ENCODE data around the gene AGBL3. TPM values are rescaled to one million over a fixed set of nuclear protein-coding genes. Genes with fewer than 3 reads are reported as not detected.

The AGBL3 gene
- total and polyA plus RNA-seq, 2 of the 8 experiments (the other 6 are each of a cell fraction or from before 2014, with no cell fraction given) = 1.1 to 1.9 TPM

DNA sequence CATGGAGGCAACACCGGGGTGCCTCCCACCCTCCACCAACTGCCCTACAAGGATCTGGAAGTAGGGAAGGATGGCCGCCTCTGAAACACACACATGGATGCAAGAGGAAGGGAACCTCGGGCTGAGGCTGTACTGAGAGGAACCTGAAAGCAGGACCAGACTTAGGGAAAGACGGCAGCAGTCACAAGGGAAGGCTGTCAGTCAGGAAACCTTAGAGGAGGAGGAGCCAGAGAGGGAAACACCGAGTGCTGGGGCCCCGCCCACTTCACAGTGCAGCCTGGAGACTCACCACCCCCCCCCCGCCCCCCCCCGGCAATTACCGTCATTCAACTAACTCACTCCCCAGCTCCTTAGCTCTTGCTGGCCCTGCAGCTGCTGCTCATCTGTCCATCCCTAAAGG is 181.7 kb downstream of the AGBL3 start:
- Histone ChIP-seq H3K18ac (ENCODE audit: extremely low read depth, low read length) (no peak overlapping the region), H2AFZ (ENCODE audit: low read length) (no peak overlapping the region), H3K4me2 (ENCODE audit: insufficient read depth in 1 of 2, low read depth in 2 of 2, low read length in 2 of 2) (no peak overlapping the region; a peak in 1 of 4 replicates), H2BK120ac (replicated peaks; ENCODE audit: low read depth, low read length) (no peak overlapping the region), H2BK12ac (ENCODE audit: low read depth, low read length) (no peak overlapping the region), H4K20me1 (replicated peaks in 1 of 2; ENCODE audit: control insufficient read depth in 1 of 2, insufficient read depth in 2 of 2, low read length in 2 of 2) (peaks cover 0 to 4% of the 10 kb centered on the region in 2 experiments), H4K91ac (replicated peaks; ENCODE audit: insufficient read length, low read length) (no peak overlapping the region), H3K36me3 (ENCODE audit: control insufficient read depth in 2 of 4, insufficient read depth in 4 of 4, low read length in 3 of 4) (peaks cover 16 to 45% (median 38%) of the 10 kb centered on the region in 4 experiments), H3K56ac (replicated peaks; ENCODE audit: insufficient read length, low read depth, low read length) (no peak overlapping the region), H4K5ac (ENCODE audit: insufficient read length, low read depth, low read length) (no peak overlapping the region), H2BK5ac (ENCODE audit: low read depth, low read length) (no peak overlapping the region), H3K79me2 (ENCODE audit: control insufficient read depth in 1 of 2, insufficient read depth in 2 of 2, low read length in 2 of 2) (peaks cover 0 to 20% of the 10 kb centered on the region in 2 experiments; a peak in 2 of 4 replicates), H3K4me1 (replicated peaks in 1 of 4; ENCODE audit: control insufficient read depth in 3 of 4, insufficient read depth in 4 of 4, low read length in 3 of 4) (peaks cover 1 to 16% (median 3%) of the 10 kb centered on the region in 4 experiments; a peak in 4 of 7 replicates), H2AK5ac (ENCODE audit: low read depth, low read length) (no peak overlapping the region), H3K23me2 (ENCODE audit: low read depth, low read length) (no peaks in the 10 kb centered on the region; the same call in 1 of the 2 replicates), H2BK15ac (ENCODE audit: low read length) (no peak overlapping the region), H3K14ac (ENCODE audit: insufficient read length) (no peak overlapping the region), H3K23ac (ENCODE audit: insufficient read length) (no peak overlapping the region), H3K4me3 (ENCODE audit: extremely low read depth in 1 of 4, insufficient read depth in 2 of 4, low read depth in 3 of 4, low read length in 4 of 4) (no peak overlapping the region), H3K79me1 (ENCODE audit: low read depth, low read length) (no peaks in the 10 kb centered on the region; the same call in 1 of the 2 replicates), H3K27ac (ENCODE audit: low read depth, low read length) (no peak overlapping the region), H2BK20ac (ENCODE audit: low read length) (no peak overlapping the region), H3K9me3 (ENCODE audit: insufficient read depth in 2 of 2, low read depth in 1 of 2, low read length in 1 of 2) (no peaks in the 10 kb centered on the region; a peak in 1 of 4 replicates), H3K4ac (replicated peaks; ENCODE audit: insufficient read length, low read depth, low read length) (no peak overlapping the region), H3K9ac (replicated peaks in 1 of 4; ENCODE audit: extremely low read depth in 1 of 4, low read depth in 3 of 4, low read length in 3 of 4) (no peak overlapping the region), H3K27me3 (replicated peaks in 1 of 4; ENCODE audit: control insufficient read depth in 3 of 4, extremely low read depth in 1 of 4, insufficient read depth in 3 of 4, low read length in 3 of 4) (no peaks in the 10 kb centered on the region), H4K8ac (ENCODE audit: extremely low read depth, insufficient read depth, low read length) (no peak overlapping the region; the same call in 1 of the 2 replicates)
- ChIA-PET CTCF (ENCODE audit: partially characterized antibody) (interaction anchor here (0.7 to 2.5 kb wide), 5 partner anchors 10 to 478 kb away, joined by 3 to 12 read pairs (median 6); partner anchors contain the start of gene AGBL3), POLR2A (ENCODE audit: partially characterized antibody) (interaction anchor here (4.7 kb wide), 1 partner anchor 9 kb away, joined by 32 read pairs; no protein-coding TSS in a partner anchor)
- no peak for DNase-seq (ENCODE audit: low read depth in 1 of 2, low spot score in 2 of 2)
- WGBS, 2 experiments (ENCODE audit: extremely low coverage in 1 of 2, insufficient coverage in 1 of 2, insufficient read length in 1 of 2, insufficient replicate concordance in 2 of 2, low coverage in 1 of 2, low lambda C conversion rate in 2 of 2, missing lambda C conversion rate in 1 of 2) = 93% methylated on average over 5 of the region's 9 CpGs; no CpG with 5 or more reads in 1 of the 2 experiments
- FAIRE-seq = no peak
- TF ChIP-seq SUZ12 (IDR thresholded peaks at IDR 0.05; ENCODE audit: low read length) (no peak), ASH2L (IDR thresholded peaks at IDR 0.05; ENCODE audit: low read length) (no peak), RFX5 (IDR thresholded peaks at IDR 0.05; ENCODE audit: borderline replicate concordance, low read depth, low read length) (no peak), RAD21 (IDR thresholded peaks at IDR 0.05 in 1 of 2, conservative IDR thresholded peaks at IDR 0.05 in 1 of 2; ENCODE audit: low read depth in 2 of 2, low read length in 2 of 2) (no peak)
- TF ChIP-seq, protein P1, sequence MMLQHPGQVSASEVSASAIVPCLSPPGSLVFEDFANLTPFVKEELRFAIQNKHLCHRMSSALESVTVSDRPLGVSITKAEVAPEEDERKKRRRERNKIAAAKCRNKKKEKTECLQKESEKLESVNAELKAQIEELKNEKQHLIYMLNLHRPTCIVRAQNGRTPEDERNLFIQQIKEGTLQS (IDR thresholded peaks at IDR 0.05; ENCODE audit: insufficient read depth, low read depth, low read length) = no peak
- TF ChIP-seq, protein P2, sequence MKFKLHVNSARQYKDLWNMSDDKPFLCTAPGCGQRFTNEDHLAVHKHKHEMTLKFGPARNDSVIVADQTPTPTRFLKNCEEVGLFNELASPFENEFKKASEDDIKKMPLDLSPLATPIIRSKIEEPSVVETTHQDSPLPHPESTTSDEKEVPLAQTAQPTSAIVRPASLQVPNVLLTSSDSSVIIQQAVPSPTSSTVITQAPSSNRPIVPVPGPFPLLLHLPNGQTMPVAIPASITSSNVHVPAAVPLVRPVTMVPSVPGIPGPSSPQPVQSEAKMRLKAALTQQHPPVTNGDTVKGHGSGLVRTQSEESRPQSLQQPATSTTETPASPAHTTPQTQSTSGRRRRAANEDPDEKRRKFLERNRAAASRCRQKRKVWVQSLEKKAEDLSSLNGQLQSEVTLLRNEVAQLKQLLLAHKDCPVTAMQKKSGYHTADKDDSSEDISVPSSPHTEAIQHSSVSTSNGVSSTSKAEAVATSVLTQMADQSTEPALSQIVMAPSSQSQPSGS (IDR thresholded peaks at IDR 0.05; ENCODE audit: low read length) = no peak

Measured in H1 (cell line).